Liver (tissue), 9 donors: Measurements from ENCODE around the gene ITGB2. TPM values are rescaled to one million over a fixed set of nuclear protein-coding genes. Genes with fewer than 3 reads are reported as not detected.

ENCODE experiments used
- DNase-seq: peaks from one replicate; pipeline ENCODE4 v3.0.0-alpha.2; 2017; ENCODE audit warnings: low spot score
- H3K27ac ChIP-seq, 2 donors: one replicate each; pipeline ENCODE4 v1.7.0; 2013; ENCODE audit warnings: inconsistent platforms in 2 of 2, low read length in 2 of 2, control low read depth in 1 of 2, low read depth in 1 of 2, mild to moderate bottlenecking in 1 of 2
- H3K27me3 ChIP-seq, 4 donors: one replicate each; pipeline versions ENCODE4 v1.6.1 to v1.7.0; 2013; ENCODE audit warnings: low read length in 3 of 4, inconsistent platforms in 1 of 4, mild to moderate bottlenecking in 1 of 4, moderate library complexity in 1 of 4; ENCODE audit not compliant: control insufficient read depth in 4 of 4, insufficient read depth in 4 of 4
- H3K36me3 ChIP-seq, 4 donors: one replicate each; pipeline versions ENCODE4 v1.6.1 to v1.7.0; 2013; ENCODE audit warnings: low read length in 3 of 4, mild to moderate bottlenecking in 3 of 4, low read depth in 1 of 4, moderate library complexity in 1 of 4; ENCODE audit not compliant: control insufficient read depth in 4 of 4, insufficient read depth in 3 of 4
- H3K4me1 ChIP-seq, 4 donors: one replicate each; pipeline versions ENCODE4 v1.6.1 to v1.7.0; 2013; ENCODE audit warnings: low read length in 3 of 4, mild to moderate bottlenecking in 3 of 4, moderate library complexity in 1 of 4; ENCODE audit not compliant: control insufficient read depth in 4 of 4, insufficient read depth in 4 of 4
- H3K4me3 ChIP-seq, 3 donors: one replicate each; pipeline versions ENCODE4 v1.6.1 to v1.7.0; 2013; ENCODE audit warnings: low read length in 3 of 3, control low read depth in 1 of 3, low read depth in 1 of 3, mild to moderate bottlenecking in 1 of 3
- H3K9ac ChIP-seq, 2 donors: one replicate each; pipeline ENCODE4 v1.7.0; 2013; ENCODE audit warnings: low read length in 2 of 2, mild to moderate bottlenecking in 2 of 2, moderate library complexity in 2 of 2, control low read depth in 1 of 2, low read depth in 1 of 2
- H3K9me3 ChIP-seq, 4 donors: one replicate each; pipeline versions ENCODE4 v1.6.1 to v1.7.0; 2013; ENCODE audit warnings: low read length in 3 of 4; ENCODE audit not compliant: control insufficient read depth in 4 of 4
- EGR1 ChIP-seq, 2 donors: IDR thresholded peaks; 2 replicates each; pipeline ENCODE4 v1.6.1; 2016 to 2018; ENCODE audit warnings: antibody characterized with exemption in 2 of 2, low read depth in 2 of 2
- FOXA1 ChIP-seq: IDR thresholded peaks from 2 replicates; pipeline ENCODE4 v1.6.1; 2016; ENCODE audit warnings: antibody characterized with exemption
- FOXA2 ChIP-seq: IDR thresholded peaks from 2 replicates; pipeline ENCODE4 v1.6.1; 2016; ENCODE audit warnings: antibody characterized with exemption
- GABPA ChIP-seq, 2 donors: IDR thresholded peaks in 1 of 2; conservative IDR thresholded peaks in 1 of 2; 2 replicates each; pipeline ENCODE4 v1.6.1; 2016; ENCODE audit warnings: antibody characterized with exemption in 2 of 2, mild to moderate bottlenecking in 1 of 2, moderate library complexity in 1 of 2
- HNF4A ChIP-seq, 2 donors: conservative IDR thresholded peaks; 2 replicates each; pipeline ENCODE4 v1.6.1; 2016; ENCODE audit warnings: antibody characterized with exemption in 2 of 2, mild to moderate bottlenecking in 2 of 2
- HNF4G ChIP-seq: IDR thresholded peaks from 2 replicates; pipeline ENCODE4 v1.6.1; 2016; ENCODE audit warnings: antibody characterized with exemption
- JUND ChIP-seq, 2 donors: IDR thresholded peaks; 2 replicates each; pipeline ENCODE4 v1.6.1; 2016; ENCODE audit warnings: antibody characterized with exemption in 2 of 2
- NR2F2 ChIP-seq: IDR thresholded peaks from 2 replicates; pipeline ENCODE4 v1.6.1; 2016; ENCODE audit warnings: antibody characterized with exemption
- RAD21 ChIP-seq, 2 donors: IDR thresholded peaks; 2 replicates each; pipeline ENCODE4 v1.6.1; 2016; ENCODE audit warnings: antibody characterized with exemption in 2 of 2, mild to moderate bottlenecking in 2 of 2
- RXRA ChIP-seq, 2 donors: IDR thresholded peaks; 2 replicates each; pipeline ENCODE4 v1.6.1; 2017 to 2018; ENCODE audit warnings: antibody characterized with exemption in 2 of 2, mild to moderate bottlenecking in 1 of 2
- SP1 ChIP-seq: IDR thresholded peaks from 2 replicates; pipeline ENCODE4 v1.6.1; 2018; ENCODE audit warnings: antibody characterized with exemption, mild to moderate bottlenecking
- TAF1 ChIP-seq: conservative IDR thresholded peaks from 2 replicates; pipeline ENCODE4 v1.6.1; 2016; ENCODE audit warnings: antibody characterized with exemption, mild to moderate bottlenecking
- YY1 ChIP-seq: IDR thresholded peaks from 2 replicates; pipeline ENCODE4 v1.6.1; 2016; ENCODE audit warnings: antibody characterized with exemption, mild to moderate bottlenecking
- WGBS: extraction: QIAGEN DNeasy Blood & Tissue Kit; methylation state at CpG from one replicate; pipeline ENCODE4 v1.1.7; 2013; 5-methylcytosine and 5-hydroxymethylcytosine counted together
- polyA plus RNA-seq, 2 donors: library from polyadenylated mRNA; stranded (reverse) in 1 of 2; unstranded in 1 of 2; fragments of 200-250 nt in 1 of 2; fragments of >200 nt in 1 of 2; fragmentation: Nextera tagmentation in 1 of 2; extraction: Ambion mirVana in 1 of 2; gene quantifications; one replicate each; pipeline versions ENCODE4 v1.2.1 to v1.2.3, GENCODE V29; 2013 to 2015
- total RNA-seq, 2 donors: library from RNA; depleted of rRNA; stranded (reverse); fragments of >200 nt; gene quantifications; one replicate each; pipeline ENCODE4 v1.2.3, GENCODE V29; 2014
- TF ChIP-seq, protein P1 (sequence below): fragments of 150-350 bp; IDR thresholded peaks from 2 replicates; pipeline ENCODE4 v1.5.1; 2017; ENCODE audit warnings: improper control_type of control experiment, low read depth, low read length; ENCODE audit not compliant: missing input control
- TF ChIP-seq, protein P2 (sequence below): IDR thresholded peaks from 2 replicates; pipeline ENCODE4 v1.6.1; 2016; ENCODE audit warnings: antibody characterized with exemption
- TF ChIP-seq, protein P3 (sequence below): IDR thresholded peaks from 2 replicates; pipeline ENCODE4 v1.6.1; 2016; ENCODE audit warnings: antibody characterized with exemption
- TF ChIP-seq, protein P4 (sequence below): IDR thresholded peaks from 2 replicates; pipeline ENCODE4 v1.6.1; 2016; ENCODE audit warnings: antibody characterized with exemption, mild to moderate bottlenecking
- TF ChIP-seq, protein P5 (sequence below): IDR thresholded peaks from 2 replicates; pipeline ENCODE4 v1.6.1; 2016; ENCODE audit warnings: antibody characterized with exemption
- donor health status: healthy.
- donor health status: healthy.
- donor health status: healthy.
- donor health status: healthy.
- donor health status: healthy.

The ITGB2 gene
- total and polyA plus RNA-seq, 4 donors: 9.6 to 50.6 (median 28.7) TPM

DNA sequence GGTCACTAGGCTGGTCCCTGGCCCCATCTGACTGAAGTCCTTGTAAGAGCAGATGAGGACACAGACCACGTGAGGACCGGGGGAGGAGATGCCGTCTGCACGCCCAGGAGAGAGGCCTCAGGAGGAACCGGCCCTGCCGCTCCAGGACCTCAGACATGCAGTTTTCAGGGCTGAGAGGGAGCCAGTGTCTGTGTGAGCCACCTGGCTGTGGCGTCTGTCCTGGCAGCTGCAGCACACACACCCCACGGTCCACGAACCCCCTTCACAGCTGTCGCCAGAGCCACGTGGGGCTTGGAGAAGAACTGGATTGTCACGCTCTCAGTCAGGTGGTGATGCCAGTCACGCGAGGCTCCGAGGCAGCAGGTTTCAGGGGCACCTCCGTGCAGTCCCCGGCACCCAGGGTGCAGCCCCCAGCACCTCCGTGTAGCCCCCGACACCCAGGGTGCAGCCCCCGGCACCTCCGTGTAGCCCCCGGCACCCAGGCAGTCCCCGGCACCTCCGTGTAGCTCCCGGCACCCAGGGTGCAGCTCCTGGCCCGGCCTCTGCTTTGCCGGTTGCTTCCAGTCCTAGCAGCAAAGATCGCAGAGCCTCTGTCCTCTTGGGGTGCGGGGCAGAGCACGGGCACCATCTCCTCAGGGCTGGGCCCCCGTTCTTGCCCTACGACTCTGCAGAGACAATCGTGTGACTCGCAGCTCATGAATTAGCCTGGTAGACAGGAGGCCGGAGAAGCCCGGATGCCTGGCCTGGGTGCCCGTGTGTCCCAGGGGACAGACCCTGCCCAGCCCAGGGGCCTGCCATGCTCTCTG lies 83.8 kb downstream of the ITGB2 start:
- H3K9ac ChIP-seq: no peak overlapping the region
- H3K4me3 ChIP-seq: no peak overlapping the region
- H3K36me3 ChIP-seq: no peaks in the 10 kb centered on the region
- 79% methylated on average over 37 of the region's 37 CpGs for WGBS
- H3K4me1 ChIP-seq: no peaks in the 10 kb centered on the region
- no peaks in the 10 kb centered on the region for H3K9me3 ChIP-seq
- TF ChIP-seq YY1 (no peak), HNF4G (no peak), RAD21 (IDR thresholded peaks at IDR 0.05) (no peak), EGR1 (IDR thresholded peaks at IDR 0.05; ENCODE audit: low read depth in 2 of 2) (no peak), SP1 (no peak), GABPA (IDR thresholded peaks at IDR 0.05 in 1 of 2, conservative IDR thresholded peaks at IDR 0.05 in 1 of 2) (no peak), RXRA (IDR thresholded peaks at IDR 0.05) (no peak), FOXA1 (no peak), TAF1 (no peak)
- TF ChIP-seq, protein P1, sequence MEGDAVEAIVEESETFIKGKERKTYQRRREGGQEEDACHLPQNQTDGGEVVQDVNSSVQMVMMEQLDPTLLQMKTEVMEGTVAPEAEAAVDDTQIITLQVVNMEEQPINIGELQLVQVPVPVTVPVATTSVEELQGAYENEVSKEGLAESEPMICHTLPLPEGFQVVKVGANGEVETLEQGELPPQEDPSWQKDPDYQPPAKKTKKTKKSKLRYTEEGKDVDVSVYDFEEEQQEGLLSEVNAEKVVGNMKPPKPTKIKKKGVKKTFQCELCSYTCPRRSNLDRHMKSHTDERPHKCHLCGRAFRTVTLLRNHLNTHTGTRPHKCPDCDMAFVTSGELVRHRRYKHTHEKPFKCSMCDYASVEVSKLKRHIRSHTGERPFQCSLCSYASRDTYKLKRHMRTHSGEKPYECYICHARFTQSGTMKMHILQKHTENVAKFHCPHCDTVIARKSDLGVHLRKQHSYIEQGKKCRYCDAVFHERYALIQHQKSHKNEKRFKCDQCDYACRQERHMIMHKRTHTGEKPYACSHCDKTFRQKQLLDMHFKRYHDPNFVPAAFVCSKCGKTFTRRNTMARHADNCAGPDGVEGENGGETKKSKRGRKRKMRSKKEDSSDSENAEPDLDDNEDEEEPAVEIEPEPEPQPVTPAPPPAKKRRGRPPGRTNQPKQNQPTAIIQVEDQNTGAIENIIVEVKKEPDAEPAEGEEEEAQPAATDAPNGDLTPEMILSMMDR: no peak
- TF ChIP-seq, protein P2, sequence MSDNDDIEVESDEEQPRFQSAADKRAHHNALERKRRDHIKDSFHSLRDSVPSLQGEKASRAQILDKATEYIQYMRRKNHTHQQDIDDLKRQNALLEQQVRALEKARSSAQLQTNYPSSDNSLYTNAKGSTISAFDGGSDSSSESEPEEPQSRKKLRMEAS: no peak
- H3K27ac ChIP-seq: no peak overlapping the region
- DNase-seq: no peak
- H3K27me3 ChIP-seq: no peaks in the 10 kb centered on the region

DNA sequence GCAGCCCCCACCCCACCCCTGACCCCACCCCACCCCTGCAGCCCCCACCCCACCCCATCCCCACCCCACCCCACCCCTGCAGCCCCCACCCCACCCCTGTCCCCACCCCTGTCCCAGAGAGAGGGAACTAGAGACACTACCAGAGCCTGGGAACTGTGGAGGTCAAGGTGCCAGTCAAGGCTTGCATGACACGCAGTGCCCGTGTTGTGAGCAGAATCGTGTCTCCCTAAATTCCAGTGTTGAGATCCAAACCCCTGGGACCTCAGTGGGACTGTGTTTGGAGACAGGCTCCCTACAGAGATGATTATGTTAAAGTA lies 84.4 kb downstream of the ITGB2 start:
- Histone ChIP-seq H3K27ac (no peak overlapping the region), H3K4me1 (no peaks in the 10 kb centered on the region), H3K9me3 (no peaks in the 10 kb centered on the region), H3K9ac (no peak overlapping the region), H3K36me3 (no peaks in the 10 kb centered on the region), H3K4me3 (no peak overlapping the region), H3K27me3 (no peaks in the 10 kb centered on the region)
- DNase-seq: no peak
- 64% methylated on average over 3 of the region's 3 CpGs for WGBS
- TF ChIP-seq NR2F2: no peak
- no peak for TF ChIP-seq EGR1 (IDR thresholded peaks at IDR 0.05; ENCODE audit: low read depth in 2 of 2)
- no peak for TF ChIP-seq HNF4A (conservative IDR thresholded peaks at IDR 0.05)
- TF ChIP-seq, protein P1: no peak
- TF ChIP-seq JUND (IDR thresholded peaks at IDR 0.05): no peak
- no peak for TF ChIP-seq FOXA2
- no peak for TF ChIP-seq GABPA (IDR thresholded peaks at IDR 0.05 in 1 of 2, conservative IDR thresholded peaks at IDR 0.05 in 1 of 2)
- TF ChIP-seq, protein P2: no peak
- TF ChIP-seq FOXA1: no peak
- TF ChIP-seq YY1: no peak
- TF ChIP-seq, protein P3, sequence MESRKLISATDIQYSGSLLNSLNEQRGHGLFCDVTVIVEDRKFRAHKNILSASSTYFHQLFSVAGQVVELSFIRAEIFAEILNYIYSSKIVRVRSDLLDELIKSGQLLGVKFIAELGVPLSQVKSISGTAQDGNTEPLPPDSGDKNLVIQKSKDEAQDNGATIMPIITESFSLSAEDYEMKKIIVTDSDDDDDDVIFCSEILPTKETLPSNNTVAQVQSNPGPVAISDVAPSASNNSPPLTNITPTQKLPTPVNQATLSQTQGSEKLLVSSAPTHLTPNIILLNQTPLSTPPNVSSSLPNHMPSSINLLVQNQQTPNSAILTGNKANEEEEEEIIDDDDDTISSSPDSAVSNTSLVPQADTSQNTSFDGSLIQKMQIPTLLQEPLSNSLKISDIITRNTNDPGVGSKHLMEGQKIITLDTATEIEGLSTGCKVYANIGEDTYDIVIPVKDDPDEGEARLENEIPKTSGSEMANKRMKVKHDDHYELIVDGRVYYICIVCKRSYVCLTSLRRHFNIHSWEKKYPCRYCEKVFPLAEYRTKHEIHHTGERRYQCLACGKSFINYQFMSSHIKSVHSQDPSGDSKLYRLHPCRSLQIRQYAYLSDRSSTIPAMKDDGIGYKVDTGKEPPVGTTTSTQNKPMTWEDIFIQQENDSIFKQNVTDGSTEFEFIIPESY: no peak
- TF ChIP-seq, protein P4, sequence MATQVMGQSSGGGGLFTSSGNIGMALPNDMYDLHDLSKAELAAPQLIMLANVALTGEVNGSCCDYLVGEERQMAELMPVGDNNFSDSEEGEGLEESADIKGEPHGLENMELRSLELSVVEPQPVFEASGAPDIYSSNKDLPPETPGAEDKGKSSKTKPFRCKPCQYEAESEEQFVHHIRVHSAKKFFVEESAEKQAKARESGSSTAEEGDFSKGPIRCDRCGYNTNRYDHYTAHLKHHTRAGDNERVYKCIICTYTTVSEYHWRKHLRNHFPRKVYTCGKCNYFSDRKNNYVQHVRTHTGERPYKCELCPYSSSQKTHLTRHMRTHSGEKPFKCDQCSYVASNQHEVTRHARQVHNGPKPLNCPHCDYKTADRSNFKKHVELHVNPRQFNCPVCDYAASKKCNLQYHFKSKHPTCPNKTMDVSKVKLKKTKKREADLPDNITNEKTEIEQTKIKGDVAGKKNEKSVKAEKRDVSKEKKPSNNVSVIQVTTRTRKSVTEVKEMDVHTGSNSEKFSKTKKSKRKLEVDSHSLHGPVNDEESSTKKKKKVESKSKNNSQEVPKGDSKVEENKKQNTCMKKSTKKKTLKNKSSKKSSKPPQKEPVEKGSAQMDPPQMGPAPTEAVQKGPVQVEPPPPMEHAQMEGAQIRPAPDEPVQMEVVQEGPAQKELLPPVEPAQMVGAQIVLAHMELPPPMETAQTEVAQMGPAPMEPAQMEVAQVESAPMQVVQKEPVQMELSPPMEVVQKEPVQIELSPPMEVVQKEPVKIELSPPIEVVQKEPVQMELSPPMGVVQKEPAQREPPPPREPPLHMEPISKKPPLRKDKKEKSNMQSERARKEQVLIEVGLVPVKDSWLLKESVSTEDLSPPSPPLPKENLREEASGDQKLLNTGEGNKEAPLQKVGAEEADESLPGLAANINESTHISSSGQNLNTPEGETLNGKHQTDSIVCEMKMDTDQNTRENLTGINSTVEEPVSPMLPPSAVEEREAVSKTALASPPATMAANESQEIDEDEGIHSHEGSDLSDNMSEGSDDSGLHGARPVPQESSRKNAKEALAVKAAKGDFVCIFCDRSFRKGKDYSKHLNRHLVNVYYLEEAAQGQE: no peak
- no peak for TF ChIP-seq HNF4G
- TF ChIP-seq, protein P5, sequence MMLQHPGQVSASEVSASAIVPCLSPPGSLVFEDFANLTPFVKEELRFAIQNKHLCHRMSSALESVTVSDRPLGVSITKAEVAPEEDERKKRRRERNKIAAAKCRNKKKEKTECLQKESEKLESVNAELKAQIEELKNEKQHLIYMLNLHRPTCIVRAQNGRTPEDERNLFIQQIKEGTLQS: no peak
- no peak for TF ChIP-seq RXRA (IDR thresholded peaks at IDR 0.05)
- no peak for TF ChIP-seq SP1
- no peak for TF ChIP-seq RAD21 (IDR thresholded peaks at IDR 0.05)
